Measurements from ENCODE around the gene MLF2.

DNA sequence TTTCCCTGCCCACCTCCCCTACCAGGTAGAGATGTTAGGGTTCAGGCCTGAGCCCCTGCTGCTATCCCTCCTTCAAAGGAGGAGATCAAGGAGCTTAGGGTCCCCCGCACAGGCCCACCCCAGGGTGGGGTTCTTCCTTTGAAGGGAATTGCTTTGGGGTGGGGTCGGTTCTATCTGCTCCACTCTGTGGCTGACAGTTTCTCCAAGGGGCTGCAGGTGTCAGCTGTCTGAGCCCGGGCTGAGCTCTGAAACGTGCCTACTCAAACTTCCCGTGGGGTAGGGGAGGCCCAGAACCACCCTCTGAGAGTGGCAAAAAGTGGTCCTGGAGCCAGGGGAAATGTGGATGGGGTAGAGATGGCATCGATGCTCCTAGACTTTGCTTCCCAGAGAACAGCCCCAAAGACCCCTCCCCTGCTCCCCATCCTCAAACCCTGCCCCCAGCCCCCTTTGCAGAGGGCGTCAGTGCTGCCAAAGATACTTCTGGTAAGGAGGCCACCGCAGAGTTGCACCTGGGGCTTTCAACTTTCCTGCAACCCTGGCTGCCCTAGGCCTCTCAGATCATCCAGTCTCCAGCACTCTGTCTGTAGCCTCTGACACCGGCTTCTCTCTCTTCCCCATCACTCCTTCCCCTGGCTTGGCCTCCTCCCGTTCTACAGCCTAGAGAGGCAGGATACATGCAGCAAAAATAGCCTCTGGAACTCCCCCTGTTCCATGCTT lies 30.1 kb upstream of the MLF2 start:
- TF ChIP-seq, protein P1, sequence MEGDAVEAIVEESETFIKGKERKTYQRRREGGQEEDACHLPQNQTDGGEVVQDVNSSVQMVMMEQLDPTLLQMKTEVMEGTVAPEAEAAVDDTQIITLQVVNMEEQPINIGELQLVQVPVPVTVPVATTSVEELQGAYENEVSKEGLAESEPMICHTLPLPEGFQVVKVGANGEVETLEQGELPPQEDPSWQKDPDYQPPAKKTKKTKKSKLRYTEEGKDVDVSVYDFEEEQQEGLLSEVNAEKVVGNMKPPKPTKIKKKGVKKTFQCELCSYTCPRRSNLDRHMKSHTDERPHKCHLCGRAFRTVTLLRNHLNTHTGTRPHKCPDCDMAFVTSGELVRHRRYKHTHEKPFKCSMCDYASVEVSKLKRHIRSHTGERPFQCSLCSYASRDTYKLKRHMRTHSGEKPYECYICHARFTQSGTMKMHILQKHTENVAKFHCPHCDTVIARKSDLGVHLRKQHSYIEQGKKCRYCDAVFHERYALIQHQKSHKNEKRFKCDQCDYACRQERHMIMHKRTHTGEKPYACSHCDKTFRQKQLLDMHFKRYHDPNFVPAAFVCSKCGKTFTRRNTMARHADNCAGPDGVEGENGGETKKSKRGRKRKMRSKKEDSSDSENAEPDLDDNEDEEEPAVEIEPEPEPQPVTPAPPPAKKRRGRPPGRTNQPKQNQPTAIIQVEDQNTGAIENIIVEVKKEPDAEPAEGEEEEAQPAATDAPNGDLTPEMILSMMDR (conservative IDR thresholded peaks at IDR 0.05 in 1 of 2, IDR thresholded peaks at IDR 0.05 in 1 of 2; ENCODE audit: extremely low read depth in 1 of 2, insufficient read depth in 1 of 2, low read depth in 1 of 2, low read length in 2 of 2) = no peak
- no peak for TF ChIP-seq EZH2 (IDR thresholded peaks at IDR 0.05; ENCODE audit: borderline replicate concordance, low read length)

Measured in mammary epithelial cell (primary cell).